PC-9 (cell line): ENCODE measurements around the gene BHLHE41. TPM values are rescaled to one million over a fixed set of nuclear protein-coding genes. Genes with fewer than 3 reads are reported as not detected.

Experiments
- BruUV-seq: library from RNA; stranded (reverse); fragments of 400-500 nt; replicated peaks from 2 replicates; lab custom pipeline; 2021; lab: Mats Ljungman, UMichigan
- CTCF ChIA-PET: fragments of 300-600 bp; sonication (Branson Sonifier 250); formaldehyde crosslinking; loops from one replicate; lab custom pipeline; 2022; ENCODE audit warnings: antibody characterized with exemption; lab: Charles Lee
- POLR2A ChIA-PET: fragments of 300-600 bp; sonication (Branson Sonifier 250); formaldehyde crosslinking; loops from one replicate; lab custom pipeline; 2022; ENCODE audit warnings: antibody characterized with exemption; ENCODE audit not compliant: unreplicated experiment; lab: Charles Lee
- DNase-seq, 2 experiments: peaks; one replicate each; pipeline versions ENCODE4 v3.0.0 to v3.0.0-alpha.2; 2015 to 2022; ENCODE audit warnings: mixed read lengths in 1 of 2
- H2AFZ ChIP-seq: fragments of 200-600 bp; sonication (generic); 2 replicates; pipeline ENCODE4 v1.8.1; 2017; ENCODE audit warnings: antibody characterized with exemption
- H3F3A ChIP-seq: fragments of 200-600 bp; sonication (generic); 2 replicates; pipeline ENCODE4 v1.8.1; 2017; ENCODE audit warnings: antibody characterized with exemption, mild to moderate bottlenecking, low read depth; ENCODE audit not compliant: insufficient read depth
- H3K27ac ChIP-seq: fragments of 200-600 bp; sonication (generic); 2 replicates; pipeline ENCODE4 v1.6.1; 2016; ENCODE audit warnings: mixed run types
- H3K27me3 ChIP-seq: fragments of 200-600 bp; sonication (generic); 2 replicates; pipeline ENCODE4 v1.6.1; 2016; ENCODE audit warnings: low read depth, mixed run types; ENCODE audit not compliant: insufficient read depth
- H3K36me3 ChIP-seq: fragments of 200-600 bp; sonication (generic); 2 replicates; pipeline ENCODE4 v1.6.1; 2016; ENCODE audit warnings: low read depth, mixed run types
- H3K4me1 ChIP-seq: fragments of 200-600 bp; sonication (generic); replicated peaks from 2 replicates; pipeline ENCODE4 v1.6.1; 2016; ENCODE audit warnings: mixed run types; ENCODE audit not compliant: insufficient read depth
- H3K4me2 ChIP-seq: fragments of 200-600 bp; sonication (generic); 2 replicates; pipeline ENCODE4 v1.6.1; 2017; ENCODE audit warnings: mixed run types
- H3K4me3 ChIP-seq: fragments of 200-600 bp; sonication (generic); 2 replicates; pipeline ENCODE4 v1.6.1; 2016; ENCODE audit warnings: mixed run types
- H3K79me2 ChIP-seq: fragments of 200-600 bp; sonication (generic); 2 replicates; pipeline ENCODE4 v1.6.1; 2017; ENCODE audit warnings: low read depth, mixed run types
- H3K9me2 ChIP-seq: fragments of 200-600 bp; sonication (generic); 2 replicates; pipeline ENCODE4 v1.8.1; 2017; ENCODE audit warnings: mild to moderate bottlenecking; ENCODE audit not compliant: insufficient read depth
- H3K9me3 ChIP-seq: fragments of 200-600 bp; sonication (generic); 2 replicates; pipeline ENCODE4 v1.8.1; 2016; ENCODE audit warnings: low read depth; ENCODE audit not compliant: insufficient read depth
- H4K20me1 ChIP-seq: fragments of 200-600 bp; sonication (generic); 2 replicates; pipeline ENCODE4 v1.8.1; 2017; ENCODE audit not compliant: insufficient read depth
- EZH2 ChIP-seq: fragments of 200-600 bp; sonication (generic); IDR thresholded peaks from 2 replicates; pipeline ENCODE4 v1.8.0; 2017; ENCODE audit warnings: antibody characterized with exemption, low read depth
- intact Hi-C: fragments of 100-400 bp; cut with micrococcal nuclease; formaldehyde crosslinking; loops from one replicate; pipeline ENCODE4 v1.10.0; 2022; ENCODE audit not compliant: unreplicated experiment
- total RNA-seq: library from RNA; stranded (reverse); gene quantifications from 2 replicates; pipeline ENCODE4 v1.2.3, GENCODE V29; 2021
- TF ChIP-seq, protein P1 (sequence below): fragments of 200-600 bp; sonication (generic); conservative IDR thresholded peaks from 2 replicates; pipeline ENCODE4 v1.6.1; 2017; ENCODE audit warnings: mixed run types, antibody characterized with exemption, mild to moderate bottlenecking, moderate library complexity

The BHLHE41 gene
- total RNA-seq, 1 experiment from 2014 or later = 57.1 TPM

DNA sequence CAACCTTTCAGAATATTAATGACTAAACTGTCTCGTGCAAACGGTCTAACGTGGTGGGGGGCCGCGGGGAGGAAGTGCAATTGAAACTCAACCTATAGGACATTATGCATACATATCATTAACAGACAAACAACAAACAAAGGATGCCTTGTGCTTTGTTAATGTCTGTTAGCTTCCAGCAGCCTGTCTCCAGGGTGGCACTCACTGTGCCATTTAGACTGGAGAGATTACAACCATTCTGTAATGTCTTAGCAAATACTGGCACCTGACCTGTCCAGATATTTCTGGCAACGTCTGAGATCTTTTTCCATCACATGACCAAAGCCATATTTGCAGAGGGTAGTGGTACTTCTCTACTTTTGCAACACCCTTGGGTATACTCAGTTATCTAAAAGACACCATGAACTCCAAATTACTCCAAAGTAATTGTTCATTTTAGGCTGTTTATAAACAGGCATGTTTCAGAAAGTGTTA is 11.6 kb downstream of the BHLHE41 start:
- Histone ChIP-seq H4K20me1 (no peaks in the 10 kb centered on the region), H2AFZ (peak overlapping the region; percentile 40), H3K27ac (peak overlapping the region; percentile 93), H3K27me3 (no peaks in the 10 kb centered on the region), H3K4me2 (peak overlapping the region; percentile 90), H3K9me2 (no peaks in the 10 kb centered on the region), H3K4me1 (peaks cover 54% of the 10 kb centered on the region), H3K36me3 (no peaks in the 10 kb centered on the region), H3K4me3 (peak overlapping the region; percentile 57), H3K9me3 (no peaks in the 10 kb centered on the region), H3K79me2 (peaks cover 2% of the 10 kb centered on the region; the same call in 1 of the 2 replicates), H3F3A (peaks cover 57% of the 10 kb centered on the region)
- intact Hi-C loops = loop anchor here (5.0 to 10.0 kb wide), 4 partner anchors 71 to 1222 kb away; partner anchors contain the start of genes BMAL2, RASSF8 and TM7SF3
- TF ChIP-seq, protein P1, sequence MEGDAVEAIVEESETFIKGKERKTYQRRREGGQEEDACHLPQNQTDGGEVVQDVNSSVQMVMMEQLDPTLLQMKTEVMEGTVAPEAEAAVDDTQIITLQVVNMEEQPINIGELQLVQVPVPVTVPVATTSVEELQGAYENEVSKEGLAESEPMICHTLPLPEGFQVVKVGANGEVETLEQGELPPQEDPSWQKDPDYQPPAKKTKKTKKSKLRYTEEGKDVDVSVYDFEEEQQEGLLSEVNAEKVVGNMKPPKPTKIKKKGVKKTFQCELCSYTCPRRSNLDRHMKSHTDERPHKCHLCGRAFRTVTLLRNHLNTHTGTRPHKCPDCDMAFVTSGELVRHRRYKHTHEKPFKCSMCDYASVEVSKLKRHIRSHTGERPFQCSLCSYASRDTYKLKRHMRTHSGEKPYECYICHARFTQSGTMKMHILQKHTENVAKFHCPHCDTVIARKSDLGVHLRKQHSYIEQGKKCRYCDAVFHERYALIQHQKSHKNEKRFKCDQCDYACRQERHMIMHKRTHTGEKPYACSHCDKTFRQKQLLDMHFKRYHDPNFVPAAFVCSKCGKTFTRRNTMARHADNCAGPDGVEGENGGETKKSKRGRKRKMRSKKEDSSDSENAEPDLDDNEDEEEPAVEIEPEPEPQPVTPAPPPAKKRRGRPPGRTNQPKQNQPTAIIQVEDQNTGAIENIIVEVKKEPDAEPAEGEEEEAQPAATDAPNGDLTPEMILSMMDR = no peak
- TF ChIP-seq EZH2 = no peak
- peak in 1 of 2 experiments; percentile 52 for DNase-seq
- POLR2A ChIA-PET = interaction anchor here (0.6 to 0.7 kb wide), 2 partner anchors 12 to 918 kb away, joined by 4 to 5 read pairs; partner anchors contain the start of genes DNAI7 and ETFRF1
- TSS peak; percentile 88 for BruUV-seq
- CTCF ChIA-PET = interaction anchor here (0.9 kb wide), 1 partner anchor 14 kb away, joined by 3 read pairs; no protein-coding TSS in a partner anchor

DNA sequence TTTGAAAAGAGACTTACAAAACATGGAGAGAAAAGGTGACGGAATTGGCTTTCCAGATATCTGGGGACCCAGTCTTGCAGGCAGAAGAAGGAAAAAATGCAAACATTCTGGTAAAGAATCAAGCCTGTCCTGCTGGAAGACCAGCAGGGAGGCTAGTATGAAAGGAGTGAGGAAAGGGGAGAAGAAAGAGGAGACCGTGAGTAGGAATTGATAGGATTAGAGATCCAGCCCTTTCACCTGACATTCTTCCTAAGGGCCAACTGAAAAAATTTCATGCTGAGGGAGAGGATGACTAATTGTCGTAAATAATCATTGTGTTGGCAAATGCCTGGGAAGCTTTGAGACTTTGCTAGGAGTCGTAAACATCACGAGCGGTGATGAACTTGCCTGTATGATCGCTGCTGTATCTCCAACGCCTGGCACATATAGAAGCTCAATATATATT is 12.1 kb downstream of the BHLHE41 start:
- intact Hi-C loops = loop anchor here (5.0 to 10.0 kb wide), 4 partner anchors 70 to 1222 kb away; partner anchors contain the start of genes BMAL2, RASSF8 and TM7SF3
- DNase-seq = peak in 1 of 2 experiments; percentile 88
- ChIA-PET POLR2A (interaction anchor here (0.6 to 0.7 kb wide), 3 partner anchors 12 to 918 kb away, joined by 4 to 12 read pairs (median 5); partner anchors contain the start of genes DNAI7 and ETFRF1), CTCF (interaction anchor here (0.9 kb wide), 1 partner anchor 13 kb away, joined by 3 read pairs; no protein-coding TSS in a partner anchor)
- Histone ChIP-seq H3K4me1 (peaks cover 49% of the 10 kb centered on the region), H3K4me3 (peak overlapping the region; percentile 57), H3F3A (peaks cover 52% of the 10 kb centered on the region), H3K4me2 (peak overlapping the region; percentile 90), H4K20me1 (no peaks in the 10 kb centered on the region), H3K79me2 (no peaks in the 10 kb centered on the region), H3K27me3 (no peaks in the 10 kb centered on the region), H3K36me3 (no peaks in the 10 kb centered on the region), H3K27ac (peak overlapping the region; percentile 93), H3K9me2 (no peaks in the 10 kb centered on the region), H3K9me3 (no peaks in the 10 kb centered on the region), H2AFZ (peak overlapping the region; percentile 40)
- TF ChIP-seq EZH2 = no peak
- TF ChIP-seq, protein P1 = no peak
- BruUV-seq = no TSS peak

DNA sequence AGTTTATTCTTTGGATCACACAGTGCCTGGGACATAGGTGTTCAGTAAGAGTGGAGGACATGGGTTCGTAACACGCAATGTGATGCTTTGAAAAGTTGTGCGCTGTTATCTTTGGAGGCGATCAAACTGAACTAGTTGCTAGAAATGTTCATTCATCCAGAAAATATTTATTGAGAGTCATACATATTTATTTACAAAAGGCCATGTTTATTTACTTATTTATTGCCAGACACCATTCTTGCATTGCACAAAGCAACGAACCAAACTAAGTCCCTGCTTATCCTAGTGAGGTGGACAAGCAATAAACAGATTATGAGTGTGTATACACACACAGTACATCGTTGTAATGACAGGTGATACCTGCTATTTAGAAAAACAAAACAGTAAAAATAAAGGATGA is 12.6 kb downstream of the BHLHE41 start:
- ChIA-PET POLR2A (interaction anchor here (0.6 kb wide), 1 partner anchor 46 kb away, joined by 12 read pairs; no protein-coding TSS in a partner anchor), CTCF (no interaction called here)
- no peak overlapping the region for H2AFZ ChIP-seq
- no TSS peak for BruUV-seq
- H3K36me3 ChIP-seq = no peaks in the 10 kb centered on the region
- H3K4me2 ChIP-seq = peak overlapping the region; percentile 90
- peaks cover 44% of the 10 kb centered on the region for H3K4me1 ChIP-seq
- H3K27me3 ChIP-seq = no peaks in the 10 kb centered on the region
- no peak for TF ChIP-seq EZH2
- TF ChIP-seq, protein P1 = no peak
- no peaks in the 10 kb centered on the region for H3K9me3 ChIP-seq
- no peaks in the 10 kb centered on the region for H4K20me1 ChIP-seq
- H3K4me3 ChIP-seq = peak overlapping the region; percentile 57; the same call in 1 of the 2 replicates
- no peaks in the 10 kb centered on the region for H3K79me2 ChIP-seq
- peak in 1 of 2 experiments; percentile 66 for DNase-seq
- H3K9me2 ChIP-seq = no peaks in the 10 kb centered on the region
- H3F3A ChIP-seq = peaks cover 47% of the 10 kb centered on the region
- H3K27ac ChIP-seq = peak overlapping the region; percentile 93
- intact Hi-C loops = loop anchor here (5.0 to 10.0 kb wide), 4 partner anchors 70 to 1223 kb away; partner anchors contain the start of genes BMAL2, RASSF8 and TM7SF3
